SK-N-SH treated with all-trans-retinoic acid at 6 μM for 48 hours (cell line): ENCODE data around the gene ARHGAP9.
"Not testable (repeated sequence)": the region's sequence is repeated elsewhere in the genome, so short reads cannot be mapped to it uniquely, and the experiment has no call there.

Source experiments
- ATAC-seq: fragments of 200-7000 bp; cut with Tn5 transposase; 3 replicates; pipeline ENCODE4 v1.9.1; 2020; ENCODE audit warnings: mild to moderate bottlenecking, moderate library complexity
- ARNTL ChIP-seq: fragments of 450-650 bp; formaldehyde crosslinking; IDR thresholded peaks from 2 replicates; pipeline ENCODE4 v1.5.0; 2020; ENCODE audit warnings: low read depth, mild to moderate bottlenecking, moderate library complexity, borderline replicate concordance
- CSDC2 ChIP-seq: fragments of 250-450 bp; sonication (Bioruptor Pico); IDR thresholded peaks from 2 replicates; pipeline ENCODE4 v1.5.0; 2020; ENCODE audit warnings: mild to moderate bottlenecking, moderate library complexity
- ESRRG ChIP-seq: fragments of 250-450 bp; sonication (Bioruptor Pico); IDR thresholded peaks from 2 replicates; pipeline ENCODE4 v1.6.1; 2021; ENCODE audit warnings: mild to moderate bottlenecking
- RARB ChIP-seq: fragments of 250-450 bp; sonication (Bioruptor Pico); IDR thresholded peaks from 2 replicates; pipeline ENCODE4 v1.8.0; 2021; ENCODE audit warnings: mild to moderate bottlenecking, moderate library complexity
- SNAI2 ChIP-seq: fragments of 250-450 bp; sonication (Bioruptor Pico); IDR thresholded peaks from 2 replicates; pipeline ENCODE4 v1.5.0; 2020; ENCODE audit warnings: mild to moderate bottlenecking, moderate library complexity
- TCF4 ChIP-seq: fragments of 250-450 bp; sonication (Bioruptor Pico); IDR thresholded peaks from 2 replicates; pipeline ENCODE4 v1.8.0; 2021; ENCODE audit warnings: mild to moderate bottlenecking, moderate library complexity, borderline replicate concordance
- ZFP3 ChIP-seq: fragments of 250-450 bp; sonication (Bioruptor Pico); IDR thresholded peaks from 2 replicates; pipeline ENCODE4 v1.5.0; 2020; ENCODE audit warnings: mild to moderate bottlenecking, moderate library complexity
- ZNF565 ChIP-seq: fragments of 450-650 bp; formaldehyde crosslinking; conservative IDR thresholded peaks from 2 replicates; pipeline ENCODE4 v1.5.0; 2020; ENCODE audit warnings: low read depth, mild to moderate bottlenecking, moderate library complexity
- ZNF70 ChIP-seq: fragments of 450-650 bp; formaldehyde crosslinking; IDR thresholded peaks from 2 replicates; pipeline ENCODE4 v1.5.0; 2020; ENCODE audit warnings: mild to moderate bottlenecking, moderate library complexity
- ZNF8 ChIP-seq: fragments of 450-650 bp; formaldehyde crosslinking; IDR thresholded peaks from 2 replicates; pipeline ENCODE4 v1.5.0; 2020; ENCODE audit warnings: mild to moderate bottlenecking, moderate library complexity
- TF ChIP-seq, protein P1 (sequence below): fragments of 250-450 bp; sonication (Bioruptor Pico); IDR thresholded peaks from 2 replicates; pipeline ENCODE4 v1.5.0; 2020; ENCODE audit warnings: mild to moderate bottlenecking, moderate library complexity
- TF ChIP-seq, protein P2 (sequence below): fragments of 250-450 bp; sonication (Bioruptor Pico); IDR thresholded peaks from 2 replicates; pipeline ENCODE4 v1.8.0; 2020; ENCODE audit warnings: mild to moderate bottlenecking, moderate library complexity, borderline replicate concordance
- TF ChIP-seq, protein P3 (sequence below): fragments of 250-450 bp; sonication (Bioruptor Pico); IDR thresholded peaks from 2 replicates; pipeline ENCODE4 v1.5.1; 2020; ENCODE audit warnings: low read depth, mild to moderate bottlenecking, moderate library complexity
- TF ChIP-seq, protein P4 (sequence below): fragments of 250-450 bp; sonication (Bioruptor Pico); IDR thresholded peaks from 2 replicates; pipeline ENCODE4 v1.5.1; 2021; ENCODE audit warnings: mild to moderate bottlenecking, moderate library complexity

Gene ARHGAP9

DNA sequence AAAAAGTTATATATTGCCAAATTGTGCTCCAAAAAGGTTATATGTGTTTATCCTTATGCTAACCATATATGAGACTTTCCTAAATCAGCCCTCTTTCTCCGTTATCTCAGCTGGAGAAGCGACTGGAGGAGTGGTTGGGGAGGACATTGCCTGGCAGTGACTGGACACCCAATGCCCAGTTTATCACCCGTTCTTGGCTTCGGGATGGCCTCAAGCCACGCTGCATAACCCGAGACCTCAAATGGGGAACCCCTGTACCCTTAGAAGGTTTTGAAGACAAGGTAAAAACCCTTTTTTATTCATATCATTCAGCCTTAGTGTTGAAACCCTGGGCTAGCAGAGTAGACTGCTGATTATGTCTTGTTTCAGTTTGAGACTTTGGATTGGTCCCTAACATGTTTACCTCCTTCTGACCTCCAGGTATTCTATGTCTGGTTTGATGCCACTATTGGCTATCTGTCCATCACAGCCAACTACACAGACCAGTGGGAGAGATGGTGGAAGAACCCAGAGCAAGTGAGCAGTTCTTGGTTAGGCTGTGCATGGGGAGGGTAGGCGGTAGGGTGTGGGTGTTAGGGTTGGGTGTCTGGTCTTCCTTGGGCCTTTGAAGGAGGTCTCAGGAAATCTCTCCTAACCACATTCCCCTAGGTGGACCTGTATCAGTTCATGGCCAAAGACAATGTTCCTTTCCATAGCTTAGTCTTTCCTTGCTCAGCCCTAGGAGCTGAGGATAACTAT is 32.1 kb upstream of the ARHGAP9 start:
- no peak for TF ChIP-seq ESRRG
- no peak for TF ChIP-seq RARB (CRISPR knock-in tag)
- no peak for TF ChIP-seq ZNF565 (CRISPR knock-in tag)
- TF ChIP-seq, protein P1, sequence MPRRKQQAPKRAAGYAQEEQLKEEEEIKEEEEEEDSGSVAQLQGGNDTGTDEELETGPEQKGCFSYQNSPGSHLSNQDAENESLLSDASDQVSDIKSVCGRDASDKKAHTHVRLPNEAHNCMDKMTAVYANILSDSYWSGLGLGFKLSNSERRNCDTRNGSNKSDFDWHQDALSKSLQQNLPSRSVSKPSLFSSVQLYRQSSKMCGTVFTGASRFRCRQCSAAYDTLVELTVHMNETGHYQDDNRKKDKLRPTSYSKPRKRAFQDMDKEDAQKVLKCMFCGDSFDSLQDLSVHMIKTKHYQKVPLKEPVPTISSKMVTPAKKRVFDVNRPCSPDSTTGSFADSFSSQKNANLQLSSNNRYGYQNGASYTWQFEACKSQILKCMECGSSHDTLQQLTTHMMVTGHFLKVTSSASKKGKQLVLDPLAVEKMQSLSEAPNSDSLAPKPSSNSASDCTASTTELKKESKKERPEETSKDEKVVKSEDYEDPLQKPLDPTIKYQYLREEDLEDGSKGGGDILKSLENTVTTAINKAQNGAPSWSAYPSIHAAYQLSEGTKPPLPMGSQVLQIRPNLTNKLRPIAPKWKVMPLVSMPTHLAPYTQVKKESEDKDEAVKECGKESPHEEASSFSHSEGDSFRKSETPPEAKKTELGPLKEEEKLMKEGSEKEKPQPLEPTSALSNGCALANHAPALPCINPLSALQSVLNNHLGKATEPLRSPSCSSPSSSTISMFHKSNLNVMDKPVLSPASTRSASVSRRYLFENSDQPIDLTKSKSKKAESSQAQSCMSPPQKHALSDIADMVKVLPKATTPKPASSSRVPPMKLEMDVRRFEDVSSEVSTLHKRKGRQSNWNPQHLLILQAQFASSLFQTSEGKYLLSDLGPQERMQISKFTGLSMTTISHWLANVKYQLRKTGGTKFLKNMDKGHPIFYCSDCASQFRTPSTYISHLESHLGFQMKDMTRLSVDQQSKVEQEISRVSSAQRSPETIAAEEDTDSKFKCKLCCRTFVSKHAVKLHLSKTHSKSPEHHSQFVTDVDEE (CRISPR knock-in tag): no peak
- TF ChIP-seq, protein P2, sequence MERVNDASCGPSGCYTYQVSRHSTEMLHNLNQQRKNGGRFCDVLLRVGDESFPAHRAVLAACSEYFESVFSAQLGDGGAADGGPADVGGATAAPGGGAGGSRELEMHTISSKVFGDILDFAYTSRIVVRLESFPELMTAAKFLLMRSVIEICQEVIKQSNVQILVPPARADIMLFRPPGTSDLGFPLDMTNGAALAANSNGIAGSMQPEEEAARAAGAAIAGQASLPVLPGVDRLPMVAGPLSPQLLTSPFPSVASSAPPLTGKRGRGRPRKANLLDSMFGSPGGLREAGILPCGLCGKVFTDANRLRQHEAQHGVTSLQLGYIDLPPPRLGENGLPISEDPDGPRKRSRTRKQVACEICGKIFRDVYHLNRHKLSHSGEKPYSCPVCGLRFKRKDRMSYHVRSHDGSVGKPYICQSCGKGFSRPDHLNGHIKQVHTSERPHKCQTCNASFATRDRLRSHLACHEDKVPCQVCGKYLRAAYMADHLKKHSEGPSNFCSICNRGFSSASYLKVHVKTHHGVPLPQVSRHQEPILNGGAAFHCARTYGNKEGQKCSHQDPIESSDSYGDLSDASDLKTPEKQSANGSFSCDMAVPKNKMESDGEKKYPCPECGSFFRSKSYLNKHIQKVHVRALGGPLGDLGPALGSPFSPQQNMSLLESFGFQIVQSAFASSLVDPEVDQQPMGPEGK (CRISPR knock-in tag): no peak
- TF ChIP-seq ZFP3 (CRISPR knock-in tag): no peak
- TF ChIP-seq, protein P3, sequence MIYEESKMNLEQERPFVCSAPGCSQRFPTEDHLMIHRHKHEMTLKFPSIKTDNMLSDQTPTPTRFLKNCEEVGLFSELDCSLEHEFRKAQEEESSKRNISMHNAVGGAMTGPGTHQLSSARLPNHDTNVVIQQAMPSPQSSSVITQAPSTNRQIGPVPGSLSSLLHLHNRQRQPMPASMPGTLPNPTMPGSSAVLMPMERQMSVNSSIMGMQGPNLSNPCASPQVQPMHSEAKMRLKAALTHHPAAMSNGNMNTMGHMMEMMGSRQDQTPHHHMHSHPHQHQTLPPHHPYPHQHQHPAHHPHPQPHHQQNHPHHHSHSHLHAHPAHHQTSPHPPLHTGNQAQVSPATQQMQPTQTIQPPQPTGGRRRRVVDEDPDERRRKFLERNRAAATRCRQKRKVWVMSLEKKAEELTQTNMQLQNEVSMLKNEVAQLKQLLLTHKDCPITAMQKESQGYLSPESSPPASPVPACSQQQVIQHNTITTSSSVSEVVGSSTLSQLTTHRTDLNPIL (CRISPR knock-in tag): no peak
- TF ChIP-seq, protein P4, sequence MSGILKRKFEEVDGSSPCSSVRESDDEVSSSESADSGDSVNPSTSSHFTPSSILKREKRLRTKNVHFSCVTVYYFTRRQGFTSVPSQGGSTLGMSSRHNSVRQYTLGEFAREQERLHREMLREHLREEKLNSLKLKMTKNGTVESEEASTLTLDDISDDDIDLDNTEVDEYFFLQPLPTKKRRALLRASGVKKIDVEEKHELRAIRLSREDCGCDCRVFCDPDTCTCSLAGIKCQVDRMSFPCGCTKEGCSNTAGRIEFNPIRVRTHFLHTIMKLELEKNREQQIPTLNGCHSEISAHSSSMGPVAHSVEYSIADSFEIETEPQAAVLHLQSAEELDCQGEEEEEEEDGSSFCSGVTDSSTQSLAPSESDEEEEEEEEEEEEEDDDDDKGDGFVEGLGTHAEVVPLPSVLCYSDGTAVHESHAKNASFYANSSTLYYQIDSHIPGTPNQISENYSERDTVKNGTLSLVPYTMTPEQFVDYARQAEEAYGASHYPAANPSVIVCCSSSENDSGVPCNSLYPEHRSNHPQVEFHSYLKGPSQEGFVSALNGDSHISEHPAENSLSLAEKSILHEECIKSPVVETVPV (CRISPR knock-in tag): no peak
- no peak for ATAC-seq

DNA sequence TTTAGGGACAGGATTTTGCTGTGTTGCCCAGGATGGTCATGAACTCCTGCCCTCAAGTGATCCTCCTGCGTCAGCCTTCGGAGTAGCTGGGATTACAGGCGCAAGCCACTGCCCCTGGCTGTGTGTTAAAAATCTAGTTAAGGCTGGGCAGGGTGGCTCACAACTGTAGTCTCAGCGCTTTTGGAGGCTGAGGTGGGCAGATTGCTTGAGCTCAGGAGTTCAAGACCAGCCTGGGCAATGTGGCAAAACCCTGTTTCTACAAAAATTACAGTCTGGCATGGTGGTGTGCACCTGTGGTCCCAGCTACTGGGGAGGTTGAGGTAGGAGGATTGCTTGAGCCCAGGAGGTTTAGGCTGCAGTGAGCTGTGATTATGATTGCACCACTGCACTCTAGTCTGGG is 31.5 kb upstream of the ARHGAP9 start:
- ATAC-seq: no peak
- TF ChIP-seq SNAI2 (no peak), ZNF8 (CRISPR knock-in tag) (no peak), RARB (CRISPR knock-in tag) (no peak), ZNF70 (CRISPR knock-in tag) (no peak), ARNTL (CRISPR knock-in tag) (no peak), TCF4 (CRISPR knock-in tag) (no peak), CSDC2 (CRISPR knock-in tag) (no peak)
- TF ChIP-seq, protein P3 (CRISPR knock-in tag): no peak
- TF ChIP-seq, protein P4 (CRISPR knock-in tag): no peak

DNA sequence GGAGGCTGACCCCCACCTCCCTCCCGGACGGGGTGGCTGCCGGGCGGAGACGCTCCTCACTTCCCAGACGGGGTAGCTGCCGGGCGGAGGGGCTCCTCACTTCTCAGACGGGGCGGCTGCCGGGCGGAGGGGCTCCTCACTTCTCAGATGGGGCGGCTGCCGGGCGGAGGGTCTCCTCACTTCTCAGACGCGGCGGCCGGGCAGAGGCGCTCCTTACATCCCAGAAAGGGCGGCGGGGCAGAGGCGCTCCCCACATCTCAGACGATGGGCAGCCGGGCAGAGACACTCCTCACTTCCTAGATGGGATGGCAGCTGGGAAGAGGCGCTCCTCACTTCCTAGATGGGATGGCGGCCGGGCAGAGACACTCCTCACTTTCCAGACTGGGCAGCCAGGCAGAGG is 28.1 kb upstream of the ARHGAP9 start:
- ATAC-seq: not testable (repeated sequence)

DNA sequence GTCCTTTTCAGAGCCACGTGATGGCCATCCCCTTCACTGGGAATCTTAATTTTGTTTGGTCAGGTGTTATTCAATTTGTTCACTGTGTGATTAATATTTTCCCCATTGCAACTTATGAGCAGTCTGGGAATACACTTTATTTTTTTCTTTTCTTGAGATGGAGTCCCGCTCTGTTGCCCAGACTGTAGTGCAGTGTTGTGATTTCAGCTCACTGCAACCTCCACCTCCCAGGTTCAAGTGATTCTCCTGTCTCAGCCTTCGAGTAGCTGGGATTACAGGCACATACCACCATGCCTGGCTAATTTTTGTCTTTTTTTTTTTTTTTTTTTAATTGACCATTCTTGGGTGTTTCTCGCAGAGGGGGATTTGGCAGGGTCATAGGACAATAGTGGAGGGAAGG is 26.9 kb upstream of the ARHGAP9 start:
- not testable (repeated sequence) for ATAC-seq

DNA sequence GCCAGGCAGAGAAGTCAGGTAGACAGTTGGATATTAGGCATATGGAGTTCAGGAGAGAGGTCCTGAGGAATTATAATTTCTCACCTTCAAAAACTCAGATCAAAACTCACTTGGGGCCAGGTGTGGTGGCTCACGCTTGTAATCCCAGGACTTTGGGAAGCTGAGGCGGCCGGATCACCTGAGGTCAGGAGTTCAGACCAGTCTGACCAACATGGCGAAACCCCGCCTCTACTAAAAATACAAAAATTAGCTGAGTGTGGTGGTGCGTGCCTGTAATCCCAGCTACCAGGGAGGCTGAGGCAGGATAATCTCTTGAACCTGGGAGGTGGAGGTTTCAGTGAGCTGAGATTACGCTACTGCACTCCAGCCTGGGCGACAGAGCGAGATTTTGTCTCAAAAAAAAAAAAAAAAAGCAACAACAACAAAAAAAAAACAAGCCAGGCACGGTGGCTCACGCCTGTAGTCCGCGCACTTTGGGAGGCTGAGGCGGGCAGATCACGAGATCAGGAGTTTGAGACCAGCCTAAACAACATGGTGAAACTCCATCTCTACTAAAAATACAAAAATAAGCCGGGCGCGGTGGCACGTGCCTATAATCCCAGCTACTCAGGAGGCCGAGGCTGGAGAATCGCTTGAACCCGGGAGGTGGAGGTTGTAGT is 22.8 kb upstream of the ARHGAP9 start:
- not testable (repeated sequence) for ATAC-seq
